ENCODE measurements around the gene RING1. TPM values are rescaled to one million over a fixed set of nuclear protein-coding genes. Genes with fewer than 3 reads are reported as not detected.
A peak's percentile ranks its signal among the peaks of the same experiment; 100 is the strongest.

The RING1 gene
- total RNA-seq, 2 experiments from 2014 or later = 31.8 to 40.0 TPM

DNA sequence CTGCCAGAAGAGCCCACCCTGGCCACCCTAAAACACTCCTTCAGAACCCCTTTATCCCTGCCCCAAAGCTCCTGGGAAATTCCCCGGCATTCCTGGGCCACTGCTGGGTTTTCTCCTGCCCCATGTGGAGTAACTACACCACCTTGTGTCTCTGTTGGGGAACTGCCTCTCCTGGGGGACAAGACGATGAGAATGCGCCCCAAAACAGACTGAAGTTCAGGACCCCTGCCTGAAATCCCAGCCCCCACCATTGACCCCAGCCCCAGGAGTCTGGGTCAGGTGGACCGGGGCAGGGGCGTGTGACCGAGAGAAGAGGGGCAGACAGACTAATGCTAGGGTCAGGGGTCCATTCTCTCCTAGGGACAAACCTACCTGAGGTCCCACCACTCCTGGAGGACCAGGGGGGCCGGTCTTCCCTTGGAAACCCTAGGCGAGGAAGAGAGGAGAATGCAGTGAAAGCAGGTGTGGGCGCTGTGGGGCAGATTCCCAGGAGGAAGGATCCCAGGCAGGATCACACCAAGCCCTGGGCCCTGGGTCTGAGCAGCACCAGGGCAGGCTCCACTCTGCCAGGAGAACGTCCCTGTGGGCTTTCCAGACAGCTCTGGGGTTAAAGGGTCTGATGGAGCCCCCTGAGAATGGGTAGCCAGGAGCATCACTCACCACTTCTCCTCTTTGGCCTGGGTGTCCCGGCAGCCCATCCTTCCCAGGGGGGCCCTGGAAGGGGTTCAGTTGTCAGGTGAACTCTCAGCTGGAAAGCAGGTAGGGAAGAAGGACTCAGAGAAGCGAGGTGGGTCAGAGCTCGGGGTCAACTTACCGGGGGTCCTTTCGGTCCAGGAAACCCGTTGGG, 35.4 kb upstream of the RING1 start:
- Histone ChIP-seq H3K9me2 (ENCODE audit: insufficient read depth, low read length) (no peaks in the 10 kb centered on the region), H3K4me3 (ENCODE audit: low read depth, low read length, poor library complexity, severe bottlenecking) (no peak overlapping the region), H4K20me1 (ENCODE audit: insufficient read depth, low read length) (no peaks in the 10 kb centered on the region), H3K36me3 (ENCODE audit: insufficient read depth, low read length) (no peaks in the 10 kb centered on the region), H2AFZ (ENCODE audit: low read length) (no peak overlapping the region), H3K79me2 (ENCODE audit: insufficient read depth, low read depth, low read length) (no peaks in the 10 kb centered on the region), H3K4me2 (ENCODE audit: low read length) (no peak overlapping the region), H3K9me3 (ENCODE audit: low read length) (no peaks in the 10 kb centered on the region), H3K27ac (ENCODE audit: low read depth, low read length, poor library complexity, severe bottlenecking) (no peak overlapping the region), H3K4me1 (ENCODE audit: insufficient read depth, low read length, poor library complexity, severe bottlenecking) (peaks cover 4% of the 10 kb centered on the region)
- POLR2A ChIA-PET = interaction anchor here (1.0 kb wide), 1 partner anchor 281 kb away, joined by 3 read pairs; the partner anchor contains the start of gene ZBTB9
- CTCF ChIA-PET (ENCODE audit: unreplicated experiment) = no interaction called here
- peak; percentile 35 for DNase-seq (ENCODE audit: low spot score)
- peak; percentile 79 for TF ChIP-seq CTCF (conservative IDR thresholded peaks at IDR 0.05; ENCODE audit: low read length)
- TF ChIP-seq EZH2phosphoT487 (IDR thresholded peaks at IDR 0.05; ENCODE audit: borderline replicate concordance, low read depth, low read length) = no peak
- intact Hi-C loops (cut with micrococcal nuclease; ENCODE audit: unreplicated experiment) = no loop called here
- no TSS peak for BruUV-seq (replicated peaks)

DNA sequence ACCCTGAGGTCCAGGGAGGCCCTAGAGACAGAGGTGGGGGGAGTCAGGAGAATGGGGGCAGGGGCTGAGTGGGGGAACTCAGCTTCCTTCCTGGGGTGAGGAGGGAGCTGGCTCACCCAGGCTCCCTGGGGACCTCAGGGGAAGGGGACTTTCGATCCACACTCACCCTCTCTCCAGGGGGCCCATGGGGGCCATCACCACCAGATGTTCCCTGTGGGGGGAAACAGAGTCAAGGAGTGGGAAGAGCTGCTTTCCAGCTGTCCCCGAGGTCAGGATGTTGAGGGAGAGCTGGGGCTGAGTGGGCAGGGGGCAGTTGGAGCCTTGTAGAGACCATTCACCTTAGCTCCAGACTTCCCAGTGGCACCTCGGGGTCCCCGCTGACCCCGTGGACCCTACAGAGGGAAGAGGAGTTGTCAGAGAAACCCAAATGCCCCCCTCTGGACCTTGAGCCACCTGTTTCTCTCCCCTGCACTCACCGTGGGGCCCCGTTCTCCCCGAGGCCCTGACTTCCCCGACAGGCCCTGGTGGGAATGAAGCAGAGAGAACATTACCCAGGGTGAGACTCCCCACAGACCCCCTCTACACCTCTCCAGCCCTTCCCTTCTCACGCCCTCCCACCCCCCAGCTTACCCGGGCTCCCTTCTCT, 34.6 kb upstream of the RING1 start:
- no peak overlapping the region for H3K4me2 ChIP-seq (ENCODE audit: low read length)
- no peak for DNase-seq (ENCODE audit: low spot score)
- H3K79me2 ChIP-seq (ENCODE audit: insufficient read depth, low read depth, low read length) = no peaks in the 10 kb centered on the region
- H2AFZ ChIP-seq (ENCODE audit: low read length) = no peak overlapping the region
- peaks cover 4% of the 10 kb centered on the region for H3K4me1 ChIP-seq (ENCODE audit: insufficient read depth, low read length, poor library complexity, severe bottlenecking)
- no peaks in the 10 kb centered on the region for H3K36me3 ChIP-seq (ENCODE audit: insufficient read depth, low read length)
- no peak overlapping the region for H3K27ac ChIP-seq (ENCODE audit: low read depth, low read length, poor library complexity, severe bottlenecking)
- no peaks in the 10 kb centered on the region for H4K20me1 ChIP-seq (ENCODE audit: insufficient read depth, low read length)
- intact Hi-C loops (cut with micrococcal nuclease; ENCODE audit: unreplicated experiment) = no loop called here
- no peak overlapping the region for H3K4me3 ChIP-seq (ENCODE audit: low read depth, low read length, poor library complexity, severe bottlenecking)
- CTCF ChIA-PET (ENCODE audit: unreplicated experiment) = no interaction called here
- BruUV-seq (replicated peaks) = no TSS peak
- H3K9me2 ChIP-seq (ENCODE audit: insufficient read depth, low read length) = no peaks in the 10 kb centered on the region
- TF ChIP-seq CTCF (conservative IDR thresholded peaks at IDR 0.05; ENCODE audit: low read length) (no peak), EZH2phosphoT487 (IDR thresholded peaks at IDR 0.05; ENCODE audit: borderline replicate concordance, low read depth, low read length) (no peak)
- POLR2A ChIA-PET = interaction anchor here (0.9 to 1.0 kb wide), 2 partner anchors 96 to 281 kb away, joined by 3 read pairs; partner anchors contain the start of gene ZBTB9
- no peaks in the 10 kb centered on the region for H3K9me3 ChIP-seq (ENCODE audit: low read length)

- Histone ChIP-seq H3K4me2 (ENCODE audit: low read length) (no peak overlapping the region), H4K20me1 (ENCODE audit: insufficient read depth, low read length) (no peaks in the 10 kb centered on the region), H3K36me3 (ENCODE audit: insufficient read depth, low read length) (no peaks in the 10 kb centered on the region), H3K79me2 (ENCODE audit: insufficient read depth, low read depth, low read length) (no peaks in the 10 kb centered on the region), H3K4me1 (ENCODE audit: insufficient read depth, low read length, poor library complexity, severe bottlenecking) (peaks cover 4% of the 10 kb centered on the region), H3K9me3 (ENCODE audit: low read length) (no peaks in the 10 kb centered on the region), H3K9me2 (ENCODE audit: insufficient read depth, low read length) (no peaks in the 10 kb centered on the region), H3K27ac (ENCODE audit: low read depth, low read length, poor library complexity, severe bottlenecking) (no peak overlapping the region), H3K4me3 (ENCODE audit: low read depth, low read length, poor library complexity, severe bottlenecking) (no peak overlapping the region), H2AFZ (ENCODE audit: low read length) (no peak overlapping the region)
- BruUV-seq (replicated peaks) = no TSS peak
- DNase-seq (ENCODE audit: low spot score) = no peak
- ChIA-PET POLR2A (no interaction called here), CTCF (ENCODE audit: unreplicated experiment) (no interaction called here)
- TF ChIP-seq CTCF (conservative IDR thresholded peaks at IDR 0.05; ENCODE audit: low read length) = no peak
- no peak for TF ChIP-seq EZH2phosphoT487 (IDR thresholded peaks at IDR 0.05; ENCODE audit: borderline replicate concordance, low read depth, low read length)
- intact Hi-C loops (cut with micrococcal nuclease; ENCODE audit: unreplicated experiment) = no loop called here
These were observed 33.5 kb upstream of the RING1 start for GRCh38 chr6:33174784-33175183.
